GM12878 (cell line): ENCODE measurements around the gene SYNPO. TPM values are rescaled to one million over a fixed set of nuclear protein-coding genes. Genes with fewer than 3 reads are reported as not detected.

ENCODE experiments used
- ATF7 ChIP-seq: fragments of 450-650 bp; IDR thresholded peaks from 2 replicates; pipeline ENCODE4 v1.6.1; 2016; ENCODE audit warnings: low read depth, mild to moderate bottlenecking
- BACH1 ChIP-seq: fragments of 450-650 bp; IDR thresholded peaks from 2 replicates; pipeline ENCODE4 v1.6.1; 2017; ENCODE audit warnings: mild to moderate bottlenecking, borderline replicate concordance
- CBFB ChIP-seq: IDR thresholded peaks from 2 replicates; pipeline ENCODE4 v1.6.1; 2016; ENCODE audit warnings: antibody characterized with exemption, low read depth
- CBX5 ChIP-seq: sonication (generic); IDR thresholded peaks from 2 replicates; pipeline ENCODE4 v1.6.1; 2016; ENCODE audit warnings: low read depth, moderate library complexity, mild to moderate bottlenecking, inconsistent platforms
- CHD1 ChIP-seq: IDR thresholded peaks from 2 replicates; pipeline ENCODE4 v1.6.1; 2012; ENCODE audit warnings: low read depth, low read length, improper control_type of control experiment
- EED ChIP-seq: sonication (generic); IDR thresholded peaks from 2 replicates; pipeline ENCODE4 v1.6.1; 2016; ENCODE audit warnings: antibody characterized with exemption, low read depth
- GABPA ChIP-seq: IDR thresholded peaks from 2 replicates; pipeline ENCODE4 v1.6.1; 2014; ENCODE audit warnings: antibody characterized with exemption, low read depth, mild to moderate bottlenecking, inconsistent platforms
- JUND ChIP-seq: IDR thresholded peaks from 2 replicates; pipeline ENCODE4 v1.6.1; 2012; ENCODE audit warnings: low read depth, mild to moderate bottlenecking, low read length, improper control_type of control experiment, moderate library complexity
- MEF2B ChIP-seq: fragments of 450-650 bp; IDR thresholded peaks from 2 replicates; pipeline ENCODE4 v1.6.1; 2018; ENCODE audit warnings: mild to moderate bottlenecking, moderate library complexity; ENCODE audit not compliant: partially characterized antibody, poor library complexity, severe bottlenecking
- NKRF ChIP-seq: fragments of 450-650 bp; conservative IDR thresholded peaks from 2 replicates; pipeline ENCODE4 v1.6.1; 2017; ENCODE audit warnings: mild to moderate bottlenecking, moderate library complexity
- NR2C2 ChIP-seq: IDR thresholded peaks from 2 replicates; pipeline ENCODE4 v1.6.1; 2011; ENCODE audit warnings: borderline replicate concordance, low read depth; ENCODE audit not compliant: control insufficient read depth, insufficient read length
- NR2F1 ChIP-seq: fragments of 450-650 bp; conservative IDR thresholded peaks from 2 replicates; pipeline ENCODE4 v1.6.1; 2017; ENCODE audit warnings: mild to moderate bottlenecking
- PAX8 ChIP-seq: fragments of 450-650 bp; IDR thresholded peaks from 2 replicates; pipeline ENCODE4 v1.6.1; 2017; ENCODE audit warnings: mild to moderate bottlenecking, moderate library complexity
- RAD51 ChIP-seq: fragments of 450-650 bp; IDR thresholded peaks from 2 replicates; pipeline ENCODE4 v1.6.1; 2016; ENCODE audit warnings: moderate library complexity, mild to moderate bottlenecking, inconsistent platforms
- RELB ChIP-seq: fragments of 450-650 bp; IDR thresholded peaks from 2 replicates; pipeline ENCODE4 v1.6.1; 2017; ENCODE audit warnings: low read depth, mild to moderate bottlenecking, moderate library complexity
- SRF ChIP-seq, 2 experiments: IDR thresholded peaks; 2 replicates each; pipeline ENCODE4 v1.6.1; 2011; ENCODE audit warnings: low read depth in 2 of 2, low read length in 2 of 2, mild to moderate bottlenecking in 1 of 2, moderate library complexity in 1 of 2
- SUZ12 ChIP-seq: fragments of 200-600 bp; sonication (generic); IDR thresholded peaks from one replicate; pipeline ENCODE4 v1.6.1; 2018; ENCODE audit warnings: antibody characterized with exemption, mild to moderate bottlenecking; ENCODE audit not compliant: unreplicated experiment
- TAF1 ChIP-seq: IDR thresholded peaks from 2 replicates; pipeline ENCODE4 v1.6.1; 2011; ENCODE audit warnings: mild to moderate bottlenecking, low read depth, low read length, borderline replicate concordance
- TARDBP ChIP-seq: IDR thresholded peaks from 2 replicates; pipeline ENCODE4 v1.6.1; 2016; ENCODE audit warnings: borderline replicate concordance
- TBL1XR1 ChIP-seq: IDR thresholded peaks from 2 replicates; pipeline ENCODE4 v1.6.1; 2012; ENCODE audit warnings: low read depth, low read length, improper control_type of control experiment
- USF2 ChIP-seq: IDR thresholded peaks from 2 replicates; pipeline ENCODE4 v1.6.1; 2011; ENCODE audit warnings: low read depth, low read length, improper control_type of control experiment, borderline replicate concordance
- polyA plus RNA-seq, 11 experiments: library from polyadenylated mRNA; depleted of rRNA in 4 of 11; unstranded in 6 of 11; stranded (reverse) in 5 of 11; fragments of >200 nt; fragmentation: Nextera tagmentation in 4 of 11; fragmentation: Illumina TruSeq in 1 of 11; extraction: Ambion mirVana in 4 of 11; extraction: Trizol in 1 of 11; gene quantifications; 1 replicate in 1 of 11; 2 replicates in 10 of 11; pipeline versions ENCODE4 v1.2.1 to v1.2.3, GENCODE V29; 2011 to 2016; ENCODE audit warnings: inconsistent platforms in 2 of 11, missing spikeins in 2 of 11, low read depth in 1 of 11
- total RNA-seq, 4 experiments: library from RNA; depleted of rRNA in 3 of 4; stranded (reverse); fragments of >200 nt in 3 of 4; fragmentation: Illumina TruSeq in 1 of 4; extraction: Trizol in 1 of 4; gene quantifications; 2 replicates each; pipeline versions ENCODE4 v1.2.1 to v1.2.3, GENCODE V29; 2013 to 2021
- TF ChIP-seq, protein P1 (sequence below): fragments of 450-650 bp; IDR thresholded peaks from 2 replicates; pipeline ENCODE4 v1.6.1; 2018; ENCODE audit warnings: mild to moderate bottlenecking, low read depth, moderate library complexity; ENCODE audit not compliant: partially characterized antibody

Gene SYNPO
- total and polyA plus RNA-seq, 10 of the 15 experiments (the other 5 are each of a cell fraction or from before 2014, with no cell fraction given), result 0.77 to 21.0 (median 3.9) TPM

DNA sequence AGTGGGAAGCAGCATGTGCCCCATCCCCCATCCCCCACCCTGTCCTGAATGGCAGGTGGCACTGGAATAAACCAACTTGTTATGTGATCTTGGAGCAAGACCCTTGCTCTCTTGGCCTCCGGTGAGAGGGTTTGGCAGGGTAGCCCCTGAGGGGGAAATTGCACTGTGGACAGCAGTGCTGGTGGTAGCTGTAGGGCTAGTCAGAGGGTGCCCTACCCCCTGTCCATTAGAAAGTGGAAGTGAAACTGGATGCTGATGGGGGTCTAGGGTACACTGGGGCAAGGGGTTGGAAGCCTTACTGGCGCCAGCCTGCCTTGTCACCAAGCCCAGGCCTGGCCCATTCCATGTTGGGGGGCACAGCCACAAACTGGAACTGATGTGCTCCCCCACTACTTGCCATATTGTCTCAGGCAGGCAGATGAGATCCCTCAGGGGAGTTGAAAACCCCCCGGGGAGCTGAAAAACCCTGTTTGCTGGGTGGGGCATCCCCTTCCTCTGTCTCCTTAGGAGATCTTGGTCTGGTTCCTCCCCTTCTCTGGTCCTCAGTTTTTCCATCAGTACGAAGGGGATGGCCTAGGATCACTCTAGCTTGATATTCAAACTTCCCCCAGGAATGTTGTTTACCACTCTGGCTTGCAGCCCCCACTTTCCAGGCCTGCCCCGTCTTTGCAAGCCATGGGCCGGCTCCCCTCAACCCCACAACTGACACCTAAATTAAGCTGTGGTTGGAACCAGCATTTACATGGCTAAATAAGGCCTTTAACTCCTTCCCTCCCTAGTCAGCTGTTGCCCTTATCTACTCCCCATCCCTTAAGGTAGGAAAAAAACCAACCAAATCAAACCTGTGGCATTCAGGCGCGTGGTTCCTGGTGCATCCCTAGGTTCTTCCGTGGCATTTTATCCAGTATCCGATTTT, 14.4 kb upstream of the SYNPO start (continued):
- TF ChIP-seq NR2F1 (0 out of 2 replicates have a peak, but pooled peaks have one; percentile 60), MEF2B (peak; percentile 100), NKRF (0 out of 2 replicates have a peak, but pooled peaks have one; percentile 15), JUND (no peak), RAD51 (peak; percentile 25; the same call in 1 of the 2 replicates), BACH1 (peak; percentile 5; the same call in 1 of the 2 replicates), RELB (peak; percentile 96), CHD1 (peak; percentile 31; the same call in 1 of the 2 replicates), TBL1XR1 (0 out of 2 replicates have a peak, but pooled peaks have one; percentile 23), CBFB (peak; percentile 34; the same call in 1 of the 2 replicates), NR2C2 (no peak), TARDBP (peak; percentile 69; the same call in 1 of the 2 replicates), PAX8 (no peak), SRF (IDR thresholded peaks at IDR 0.05; ENCODE audit: low read depth in 2 of 2, low read length in 2 of 2) (peak; percentile 34 to 91; a peak in 3 of 4 replicates), TAF1 (0 out of 2 replicates have a peak, but pooled peaks have one; percentile 37), CBX5 (no peak), EED (no peak; the same call in 1 of the 2 replicates), SUZ12 (no peak), USF2 (no peak), GABPA (no peak), ATF7 (peak; percentile 81)
- TF ChIP-seq, protein P1, sequence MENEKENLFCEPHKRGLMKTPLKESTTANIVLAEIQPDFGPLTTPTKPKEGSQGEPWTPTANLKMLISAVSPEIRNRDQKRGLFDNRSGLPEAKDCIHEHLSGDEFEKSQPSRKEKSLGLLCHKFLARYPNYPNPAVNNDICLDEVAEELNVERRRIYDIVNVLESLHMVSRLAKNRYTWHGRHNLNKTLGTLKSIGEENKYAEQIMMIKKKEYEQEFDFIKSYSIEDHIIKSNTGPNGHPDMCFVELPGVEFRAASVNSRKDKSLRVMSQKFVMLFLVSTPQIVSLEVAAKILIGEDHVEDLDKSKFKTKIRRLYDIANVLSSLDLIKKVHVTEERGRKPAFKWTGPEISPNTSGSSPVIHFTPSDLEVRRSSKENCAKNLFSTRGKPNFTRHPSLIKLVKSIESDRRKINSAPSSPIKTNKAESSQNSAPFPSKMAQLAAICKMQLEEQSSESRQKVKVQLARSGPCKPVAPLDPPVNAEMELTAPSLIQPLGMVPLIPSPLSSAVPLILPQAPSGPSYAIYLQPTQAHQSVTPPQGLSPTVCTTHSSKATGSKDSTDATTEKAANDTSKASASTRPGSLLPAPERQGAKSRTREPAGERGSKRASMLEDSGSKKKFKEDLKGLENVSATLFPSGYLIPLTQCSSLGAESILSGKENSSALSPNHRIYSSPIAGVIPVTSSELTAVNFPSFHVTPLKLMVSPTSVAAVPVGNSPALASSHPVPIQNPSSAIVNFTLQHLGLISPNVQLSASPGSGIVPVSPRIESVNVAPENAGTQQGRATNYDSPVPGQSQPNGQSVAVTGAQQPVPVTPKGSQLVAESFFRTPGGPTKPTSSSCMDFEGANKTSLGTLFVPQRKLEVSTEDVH, result peak; percentile 20
